ENCODE measurements around the gene EEIG2.
"Not testable (repeated sequence)": the region's sequence is repeated elsewhere in the genome, so short reads cannot be mapped to it uniquely, and the experiment has no call there.

EEIG2 gene

GRCh38 chr1:108547493-108547892, 12.4 kb upstream of the EEIG2 start:
- H3K4me3 ChIP-seq (ENCODE audit: low read length in 2 of 2); H3K27me3 ChIP-seq (ENCODE audit: control insufficient read depth in 1 of 2, insufficient read depth in 2 of 2, low read length in 2 of 2); H3K4me1 ChIP-seq (ENCODE audit: control insufficient read depth, insufficient read depth, low read length); H3K36me3 ChIP-seq (ENCODE audit: control insufficient read depth in 2 of 2, insufficient read depth in 2 of 2, low read length in 2 of 2); H3K9ac ChIP-seq (ENCODE audit: low read length in 2 of 2); H3K27ac ChIP-seq (ENCODE audit: low read length); H3K9me3 ChIP-seq (ENCODE audit: control insufficient read depth in 2 of 2, low read length in 2 of 2): not testable (repeated sequence)

GRCh38 chr1:108551137-108551862, 8.6 kb upstream of the EEIG2 start:
- no peaks in the 10 kb centered on the region for H3K9me3 ChIP-seq (ENCODE audit: control insufficient read depth in 2 of 2, low read length in 2 of 2)
- H3K4me3 ChIP-seq (ENCODE audit: low read length in 2 of 2), result no peak overlapping the region
- no peaks in the 10 kb centered on the region for H3K27me3 ChIP-seq (ENCODE audit: control insufficient read depth in 1 of 2, insufficient read depth in 2 of 2, low read length in 2 of 2)
- no peak overlapping the region for H3K9ac ChIP-seq (ENCODE audit: low read length in 2 of 2)
- H3K36me3 ChIP-seq (ENCODE audit: control insufficient read depth in 2 of 2, insufficient read depth in 2 of 2, low read length in 2 of 2), result no peaks in the 10 kb centered on the region
- no peak overlapping the region for H3K27ac ChIP-seq (ENCODE audit: low read length)
- H3K4me1 ChIP-seq (ENCODE audit: control insufficient read depth, insufficient read depth, low read length), result no peaks in the 10 kb centered on the region

GRCh38 chr1:108553905-108554304, 6.0 kb upstream of the EEIG2 start:
- Histone ChIP-seq H3K4me1 (ENCODE audit: control insufficient read depth, insufficient read depth, low read length) (no peaks in the 10 kb centered on the region), H3K4me3 (ENCODE audit: low read length in 2 of 2) (no peak overlapping the region), H3K27me3 (ENCODE audit: control insufficient read depth in 1 of 2, insufficient read depth in 2 of 2, low read length in 2 of 2) (no peaks in the 10 kb centered on the region), H3K36me3 (ENCODE audit: control insufficient read depth in 2 of 2, insufficient read depth in 2 of 2, low read length in 2 of 2) (no peaks in the 10 kb centered on the region), H3K27ac (ENCODE audit: low read length) (no peak overlapping the region), H3K9me3 (ENCODE audit: control insufficient read depth in 2 of 2, low read length in 2 of 2) (no peaks in the 10 kb centered on the region), H3K9ac (ENCODE audit: low read length in 2 of 2) (no peak overlapping the region)

- Histone ChIP-seq H3K9ac (ENCODE audit: low read length in 2 of 2) (no peak overlapping the region), H3K27me3 (ENCODE audit: control insufficient read depth in 1 of 2, insufficient read depth in 2 of 2, low read length in 2 of 2) (no peaks in the 10 kb centered on the region), H3K9me3 (ENCODE audit: control insufficient read depth in 2 of 2, low read length in 2 of 2) (no peaks in the 10 kb centered on the region), H3K4me1 (ENCODE audit: control insufficient read depth, insufficient read depth, low read length) (peaks cover 3% of the 10 kb centered on the region), H3K27ac (ENCODE audit: low read length) (no peak overlapping the region), H3K4me3 (ENCODE audit: low read length in 2 of 2) (no peak overlapping the region), H3K36me3 (ENCODE audit: control insufficient read depth in 2 of 2, insufficient read depth in 2 of 2, low read length in 2 of 2) (no peaks in the 10 kb centered on the region)
These were observed 5.0 kb upstream of the EEIG2 start for GRCh38 chr1:108554682-108555427.

GRCh38 chr1:108556066-108556465, 3.8 kb upstream of the EEIG2 start:
- H3K4me1 ChIP-seq (ENCODE audit: control insufficient read depth, insufficient read depth, low read length), result peaks cover 11% of the 10 kb centered on the region
- H3K4me3 ChIP-seq (ENCODE audit: low read length in 2 of 2), result no peak overlapping the region
- H3K9me3 ChIP-seq (ENCODE audit: control insufficient read depth in 2 of 2, low read length in 2 of 2), result no peaks in the 10 kb centered on the region
- no peaks in the 10 kb centered on the region for H3K36me3 ChIP-seq (ENCODE audit: control insufficient read depth in 2 of 2, insufficient read depth in 2 of 2, low read length in 2 of 2)
- H3K27me3 ChIP-seq (ENCODE audit: control insufficient read depth in 1 of 2, insufficient read depth in 2 of 2, low read length in 2 of 2), result no peaks in the 10 kb centered on the region
- no peak overlapping the region for H3K27ac ChIP-seq (ENCODE audit: low read length)
- no peak overlapping the region for H3K9ac ChIP-seq (ENCODE audit: low read length in 2 of 2)

GRCh38 chr1:108556499-108556898, 3.4 kb upstream of the EEIG2 start:
- Histone ChIP-seq H3K9me3 (ENCODE audit: control insufficient read depth in 2 of 2, low read length in 2 of 2) (no peaks in the 10 kb centered on the region), H3K9ac (ENCODE audit: low read length in 2 of 2) (no peak overlapping the region), H3K4me3 (ENCODE audit: low read length in 2 of 2) (no peak overlapping the region), H3K27me3 (ENCODE audit: control insufficient read depth in 1 of 2, insufficient read depth in 2 of 2, low read length in 2 of 2) (no peaks in the 10 kb centered on the region), H3K27ac (ENCODE audit: low read length) (no peak overlapping the region), H3K4me1 (ENCODE audit: control insufficient read depth, insufficient read depth, low read length) (peaks cover 12% of the 10 kb centered on the region), H3K36me3 (ENCODE audit: control insufficient read depth in 2 of 2, insufficient read depth in 2 of 2, low read length in 2 of 2) (no peaks in the 10 kb centered on the region)

GRCh38 chr1:108557296-108557695, 2.6 kb upstream of the EEIG2 start:
- H3K9ac ChIP-seq (ENCODE audit: low read length in 2 of 2), result no peak overlapping the region
- H3K4me1 ChIP-seq (ENCODE audit: control insufficient read depth, insufficient read depth, low read length), result peaks cover 12% of the 10 kb centered on the region
- H3K4me3 ChIP-seq (ENCODE audit: low read length in 2 of 2), result no peak overlapping the region
- no peaks in the 10 kb centered on the region for H3K9me3 ChIP-seq (ENCODE audit: control insufficient read depth in 2 of 2, low read length in 2 of 2)
- H3K36me3 ChIP-seq (ENCODE audit: control insufficient read depth in 2 of 2, insufficient read depth in 2 of 2, low read length in 2 of 2), result no peaks in the 10 kb centered on the region
- no peak overlapping the region for H3K27ac ChIP-seq (ENCODE audit: low read length)
- H3K27me3 ChIP-seq (ENCODE audit: control insufficient read depth in 1 of 2, insufficient read depth in 2 of 2, low read length in 2 of 2), result no peaks in the 10 kb centered on the region

GRCh38 chr1:108560189-108560873, 431 bp downstream of the EEIG2 start:
- Histone ChIP-seq H3K27ac (ENCODE audit: low read length) (peak overlapping the region; percentile 18), H3K36me3 (ENCODE audit: control insufficient read depth in 2 of 2, insufficient read depth in 2 of 2, low read length in 2 of 2) (no peaks in the 10 kb centered on the region), H3K9ac (ENCODE audit: low read length in 2 of 2) (peak overlapping the region; percentile 45 to 68), H3K9me3 (ENCODE audit: control insufficient read depth in 2 of 2, low read length in 2 of 2) (no peaks in the 10 kb centered on the region), H3K27me3 (ENCODE audit: control insufficient read depth in 1 of 2, insufficient read depth in 2 of 2, low read length in 2 of 2) (no peaks in the 10 kb centered on the region), H3K4me1 (ENCODE audit: control insufficient read depth, insufficient read depth, low read length) (peaks cover 12% of the 10 kb centered on the region), H3K4me3 (ENCODE audit: low read length in 2 of 2) (peak overlapping the region; percentile 56 to 85)

- H3K27ac ChIP-seq (ENCODE audit: low read length), result peak overlapping the region; percentile 18
These were observed 1.1 kb downstream of the EEIG2 start for GRCh38 chr1:108560874-108561459.

GRCh38 chr1:108561689-108562326, 1.9 kb downstream of the EEIG2 start:
- Histone ChIP-seq H3K4me3 (ENCODE audit: low read length in 2 of 2) (peak overlapping the region in 1 of 2 donors; percentile 12), H3K36me3 (ENCODE audit: control insufficient read depth in 2 of 2, insufficient read depth in 2 of 2, low read length in 2 of 2) (no peaks in the 10 kb centered on the region), H3K9me3 (ENCODE audit: control insufficient read depth in 2 of 2, low read length in 2 of 2) (no peaks in the 10 kb centered on the region), H3K27me3 (ENCODE audit: control insufficient read depth in 1 of 2, insufficient read depth in 2 of 2, low read length in 2 of 2) (no peaks in the 10 kb centered on the region), H3K9ac (ENCODE audit: low read length in 2 of 2) (peak overlapping the region in 1 of 2 donors; percentile 45), H3K4me1 (ENCODE audit: control insufficient read depth, insufficient read depth, low read length) (peaks cover 12% of the 10 kb centered on the region), H3K27ac (ENCODE audit: low read length) (no peak overlapping the region)

More at GRCh38 chr1:108560874-108561459, 1.1 kb downstream of the EEIG2 start:
- Histone ChIP-seq H3K4me3 (ENCODE audit: low read length in 2 of 2) (peak overlapping the region; percentile 56 to 85), H3K9me3 (ENCODE audit: control insufficient read depth in 2 of 2, low read length in 2 of 2) (no peaks in the 10 kb centered on the region), H3K4me1 (ENCODE audit: control insufficient read depth, insufficient read depth, low read length) (peaks cover 12% of the 10 kb centered on the region), H3K27me3 (ENCODE audit: control insufficient read depth in 1 of 2, insufficient read depth in 2 of 2, low read length in 2 of 2) (no peaks in the 10 kb centered on the region), H3K9ac (ENCODE audit: low read length in 2 of 2) (peak overlapping the region; percentile 45 to 68), H3K36me3 (ENCODE audit: control insufficient read depth in 2 of 2, insufficient read depth in 2 of 2, low read length in 2 of 2) (no peaks in the 10 kb centered on the region)
